ENCODE results near the gene AGPAT3.
"Not testable (repeated sequence)": the region's sequence is repeated elsewhere in the genome, so short reads cannot be mapped to it uniquely, and the experiment has no call there.

AGPAT3 gene

DNA sequence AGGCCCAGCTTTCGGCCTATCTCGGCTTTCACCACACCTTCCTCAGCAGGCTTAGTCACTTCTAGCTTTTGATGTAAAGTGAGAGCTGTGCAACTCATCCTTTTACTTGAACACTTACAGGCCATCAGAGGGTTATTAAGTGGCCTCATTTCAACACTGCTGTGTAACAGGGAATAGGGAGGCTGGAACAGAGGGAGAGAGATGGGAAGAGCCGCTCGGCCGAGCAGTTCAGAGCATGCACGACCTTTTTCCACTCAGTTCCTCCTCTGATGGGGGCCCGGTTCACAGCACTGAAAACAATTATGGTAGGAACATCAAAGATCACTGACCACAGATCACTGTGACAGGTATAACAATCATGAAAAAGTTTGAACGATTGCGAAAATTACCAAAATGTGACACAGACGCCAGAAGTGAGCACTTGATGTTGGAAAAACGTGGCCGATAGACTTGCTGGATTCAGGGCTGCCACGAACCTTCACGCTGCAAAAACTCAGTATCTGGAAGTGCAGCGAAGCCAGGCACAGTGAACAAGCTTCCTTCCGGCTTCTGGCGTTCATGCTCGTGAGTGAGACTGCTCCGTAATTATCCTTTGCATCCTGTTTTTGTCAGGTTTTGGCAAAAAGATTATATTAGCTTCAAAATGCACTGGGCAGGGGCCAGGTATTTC is 28.6 kb downstream of the AGPAT3 start:
- Histone ChIP-seq H3K9me3 (ENCODE audit: control insufficient read depth in 1 of 2, low read length in 2 of 2) (no peaks in the 10 kb centered on the region), H3K27ac (ENCODE audit: low read depth, low read length) (no peak overlapping the region), H3K27me3 (ENCODE audit: control insufficient read depth in 1 of 2, insufficient read depth in 2 of 2, low read length in 2 of 2) (no peaks in the 10 kb centered on the region), H3K4me3 (ENCODE audit: low read depth in 1 of 2, low read length in 2 of 2) (no peak overlapping the region), H3K9ac (ENCODE audit: low read depth in 1 of 2, low read length in 2 of 2) (peak overlapping the region in 1 of 2 donors; percentile 5), H3K36me3 (ENCODE audit: control insufficient read depth in 1 of 2, insufficient read depth in 2 of 2, low read length in 2 of 2) (peaks cover 3% of the 10 kb centered on the region in 2 donors), H3K4me1 (ENCODE audit: control insufficient read depth in 1 of 2, insufficient read depth in 2 of 2, low read length in 2 of 2) (peaks cover 16 to 23% of the 10 kb centered on the region in 2 donors)

DNA sequence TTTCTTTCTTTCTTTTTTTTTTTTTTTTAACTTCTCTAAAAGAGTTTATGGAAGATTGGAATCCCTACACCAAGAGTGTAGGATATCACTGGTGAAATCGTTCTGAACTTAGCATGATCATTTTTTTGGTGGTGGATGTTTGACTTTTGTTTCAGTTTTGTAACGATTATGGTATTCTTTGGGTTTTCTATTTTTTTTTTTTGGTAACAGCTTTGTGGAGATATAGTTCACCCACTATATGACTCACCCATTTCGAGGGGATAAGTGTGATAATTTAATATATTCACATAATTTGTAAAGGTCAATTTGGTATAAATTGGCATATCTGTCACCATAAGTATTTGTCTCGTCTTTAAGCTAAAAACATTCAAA is 29.2 kb downstream of the AGPAT3 start:
- Histone ChIP-seq H3K36me3 (ENCODE audit: control insufficient read depth in 1 of 2, insufficient read depth in 2 of 2, low read length in 2 of 2) (peaks cover 3 to 6% of the 10 kb centered on the region in 2 donors), H3K9me3 (ENCODE audit: control insufficient read depth in 1 of 2, low read length in 2 of 2) (no peaks in the 10 kb centered on the region), H3K27me3 (ENCODE audit: control insufficient read depth in 1 of 2, insufficient read depth in 2 of 2, low read length in 2 of 2) (no peaks in the 10 kb centered on the region), H3K4me3 (ENCODE audit: low read depth in 1 of 2, low read length in 2 of 2) (no peak overlapping the region), H3K4me1 (ENCODE audit: control insufficient read depth in 1 of 2, insufficient read depth in 2 of 2, low read length in 2 of 2) (peaks cover 16 to 23% of the 10 kb centered on the region in 2 donors), H3K27ac (ENCODE audit: low read depth, low read length) (no peak overlapping the region), H3K9ac (ENCODE audit: low read depth in 1 of 2, low read length in 2 of 2) (no peak overlapping the region)

DNA sequence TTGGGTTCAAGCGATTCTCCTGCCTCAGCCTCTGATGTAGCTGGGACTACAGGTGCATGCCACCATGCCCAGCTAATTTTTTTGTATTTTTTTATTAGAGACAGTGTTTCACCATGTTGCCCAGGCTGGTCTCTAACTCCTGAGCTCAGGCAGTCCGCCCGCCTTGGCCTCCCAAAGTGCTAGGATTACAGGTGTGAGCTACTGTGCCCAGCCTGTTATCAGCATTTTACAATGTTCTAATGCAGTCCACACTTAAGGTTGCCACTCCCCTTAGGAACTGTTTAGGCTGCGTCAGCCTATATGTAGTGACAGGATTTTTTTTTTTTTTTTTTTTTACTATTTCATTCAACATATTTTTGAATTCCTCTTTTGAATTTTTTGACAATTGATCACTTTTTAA is 30.2 kb downstream of the AGPAT3 start:
- no peak overlapping the region for H3K4me3 ChIP-seq (ENCODE audit: low read depth in 1 of 2, low read length in 2 of 2)
- H3K27ac ChIP-seq (ENCODE audit: low read depth, low read length) = no peak overlapping the region
- no peak overlapping the region for H3K9ac ChIP-seq (ENCODE audit: low read depth in 1 of 2, low read length in 2 of 2)
- H3K4me1 ChIP-seq (ENCODE audit: control insufficient read depth in 1 of 2, insufficient read depth in 2 of 2, low read length in 2 of 2) = peaks cover 16 to 23% of the 10 kb centered on the region in 2 donors
- no peaks in the 10 kb centered on the region for H3K27me3 ChIP-seq (ENCODE audit: control insufficient read depth in 1 of 2, insufficient read depth in 2 of 2, low read length in 2 of 2)
- peaks cover 5 to 10% of the 10 kb centered on the region in 2 donors for H3K36me3 ChIP-seq (ENCODE audit: control insufficient read depth in 1 of 2, insufficient read depth in 2 of 2, low read length in 2 of 2)
- H3K9me3 ChIP-seq (ENCODE audit: control insufficient read depth in 1 of 2, low read length in 2 of 2) = no peaks in the 10 kb centered on the region

DNA sequence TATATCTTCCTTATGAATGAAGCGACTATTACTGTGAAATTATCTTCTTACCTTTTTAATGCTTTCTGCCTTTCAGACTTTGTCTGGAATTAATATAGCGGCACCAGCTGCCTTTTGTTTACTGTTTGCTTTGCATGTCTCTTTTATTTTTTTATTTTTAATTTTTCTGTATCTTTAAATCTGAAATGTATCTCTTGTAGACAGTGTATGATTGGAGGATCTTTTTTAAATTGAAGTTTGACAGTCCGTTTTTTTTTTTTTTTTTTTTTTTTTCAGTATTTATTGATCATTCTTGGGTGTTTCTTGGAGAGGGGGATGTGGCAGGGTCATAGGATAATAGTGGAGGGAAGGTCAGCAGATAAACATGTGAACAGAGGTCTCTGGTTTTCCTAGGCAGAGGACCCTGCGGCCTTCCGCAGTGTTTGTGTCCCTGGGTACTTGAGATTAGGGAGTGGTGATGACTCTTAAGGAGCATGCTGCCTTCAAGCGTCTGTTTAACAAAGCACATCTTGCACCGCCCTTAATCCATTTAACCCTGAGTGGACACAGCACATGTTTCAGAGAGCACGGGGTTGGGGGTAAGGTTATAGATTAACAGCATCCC is 31.8 kb downstream of the AGPAT3 start:
- H3K27ac ChIP-seq (ENCODE audit: low read depth, low read length); H3K9me3 ChIP-seq (ENCODE audit: control insufficient read depth in 1 of 2, low read length in 2 of 2); H3K9ac ChIP-seq (ENCODE audit: low read depth in 1 of 2, low read length in 2 of 2); H3K4me3 ChIP-seq (ENCODE audit: low read depth in 1 of 2, low read length in 2 of 2); H3K27me3 ChIP-seq (ENCODE audit: control insufficient read depth in 1 of 2, insufficient read depth in 2 of 2, low read length in 2 of 2): not testable (repeated sequence)
- Histone ChIP-seq H3K4me1 (ENCODE audit: control insufficient read depth in 1 of 2, insufficient read depth in 2 of 2, low read length in 2 of 2) (peaks cover 16 to 23% of the 10 kb centered on the region in 2 donors), H3K36me3 (ENCODE audit: control insufficient read depth in 1 of 2, insufficient read depth in 2 of 2, low read length in 2 of 2) (peaks cover 6 to 15% of the 10 kb centered on the region in 2 donors)

DNA sequence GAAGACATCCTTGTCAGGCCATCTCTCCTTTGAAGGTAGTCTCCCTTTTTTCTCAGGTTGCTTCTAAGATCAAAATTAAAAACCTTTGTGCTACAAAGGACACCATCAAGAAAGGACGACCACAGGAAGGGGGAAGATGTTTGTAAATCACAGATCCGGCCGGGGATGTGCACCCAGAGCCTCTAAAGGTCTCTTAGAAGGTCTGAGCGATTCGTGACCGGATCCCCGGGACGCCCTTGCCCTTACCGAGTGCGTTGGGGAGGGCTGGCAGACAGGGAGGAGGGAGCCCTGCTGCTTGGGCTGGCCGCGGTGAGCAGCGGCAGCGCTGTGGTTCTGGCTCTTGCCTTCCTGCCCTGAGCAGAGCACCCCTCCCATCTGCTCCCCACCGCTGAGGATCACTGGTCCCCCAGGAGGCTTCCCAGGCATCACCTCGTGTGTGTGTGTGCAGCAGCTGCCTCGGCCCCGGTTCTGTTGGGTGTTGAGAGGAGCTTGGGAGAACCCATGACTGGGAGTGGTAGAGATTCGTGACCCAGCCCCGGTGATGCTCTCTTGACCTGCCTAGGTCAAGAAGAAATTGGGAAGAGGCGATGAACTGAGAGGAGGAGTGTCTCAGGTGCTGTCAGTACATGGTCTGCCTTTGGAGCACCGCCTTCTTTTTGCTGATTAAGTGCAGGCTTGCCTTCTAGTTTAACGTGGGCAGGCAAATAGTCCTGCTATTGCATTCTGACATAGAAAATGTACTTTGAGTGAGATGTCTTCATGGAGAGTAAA is 34.5 kb downstream of the AGPAT3 start:
- Histone ChIP-seq H3K4me1 (ENCODE audit: control insufficient read depth in 1 of 2, insufficient read depth in 2 of 2, low read length in 2 of 2) (peaks cover 4 to 5% of the 10 kb centered on the region in 2 donors), H3K9ac (ENCODE audit: low read depth in 1 of 2, low read length in 2 of 2) (no peak overlapping the region), H3K9me3 (ENCODE audit: control insufficient read depth in 1 of 2, low read length in 2 of 2) (no peaks in the 10 kb centered on the region), H3K4me3 (ENCODE audit: low read depth in 1 of 2, low read length in 2 of 2) (no peak overlapping the region), H3K27me3 (ENCODE audit: control insufficient read depth in 1 of 2, insufficient read depth in 2 of 2, low read length in 2 of 2) (no peaks in the 10 kb centered on the region), H3K27ac (ENCODE audit: low read depth, low read length) (no peak overlapping the region), H3K36me3 (ENCODE audit: control insufficient read depth in 1 of 2, insufficient read depth in 2 of 2, low read length in 2 of 2) (peaks cover 3 to 17% of the 10 kb centered on the region in 2 donors)

DNA sequence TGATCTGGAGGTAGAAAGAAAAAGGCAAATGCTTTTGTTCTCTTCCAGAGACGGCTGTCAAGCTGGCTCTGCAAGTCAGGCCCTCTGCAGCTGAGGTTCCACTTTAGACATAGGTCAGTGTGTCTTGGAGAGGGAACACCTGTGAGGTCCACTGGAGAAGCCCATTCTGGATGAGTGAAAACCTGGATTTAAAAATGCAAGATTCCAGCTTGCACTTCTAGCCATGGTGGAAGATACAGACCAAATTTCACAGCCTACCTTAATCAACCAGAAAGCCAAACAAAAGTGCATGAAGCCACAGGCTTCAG is 35.0 kb downstream of the AGPAT3 start:
- Histone ChIP-seq H3K9ac (ENCODE audit: low read depth in 1 of 2, low read length in 2 of 2) (no peak overlapping the region), H3K4me1 (ENCODE audit: control insufficient read depth in 1 of 2, insufficient read depth in 2 of 2, low read length in 2 of 2) (peaks cover 0 to 5% of the 10 kb centered on the region in 2 donors), H3K4me3 (ENCODE audit: low read depth in 1 of 2, low read length in 2 of 2) (no peak overlapping the region), H3K9me3 (ENCODE audit: control insufficient read depth in 1 of 2, low read length in 2 of 2) (no peaks in the 10 kb centered on the region), H3K27me3 (ENCODE audit: control insufficient read depth in 1 of 2, insufficient read depth in 2 of 2, low read length in 2 of 2) (no peaks in the 10 kb centered on the region), H3K36me3 (ENCODE audit: control insufficient read depth in 1 of 2, insufficient read depth in 2 of 2, low read length in 2 of 2) (peaks cover 3 to 19% of the 10 kb centered on the region in 2 donors), H3K27ac (ENCODE audit: low read depth, low read length) (no peak overlapping the region)

DNA sequence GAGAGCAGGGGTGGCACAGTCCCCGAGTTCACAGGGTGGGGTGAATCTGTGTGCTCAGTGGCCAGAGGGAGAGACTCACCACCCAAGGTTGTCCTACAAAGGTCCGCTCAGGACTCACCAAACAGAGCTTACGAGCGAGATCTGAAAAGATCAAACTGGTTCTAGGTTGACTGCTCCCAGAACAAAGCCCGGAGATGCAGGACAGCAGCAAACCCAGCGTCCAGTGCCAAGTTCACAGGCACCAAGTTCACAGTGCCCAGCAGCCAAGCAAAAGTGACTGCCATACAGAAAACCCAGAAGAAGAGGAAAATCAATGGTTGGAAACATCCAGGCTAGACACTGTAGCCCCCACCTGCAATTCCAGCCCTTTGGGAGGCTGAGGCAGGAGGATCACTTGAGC is 35.7 kb downstream of the AGPAT3 start:
- Histone ChIP-seq H3K9ac (ENCODE audit: low read depth in 1 of 2, low read length in 2 of 2) (no peak overlapping the region), H3K4me1 (ENCODE audit: control insufficient read depth in 1 of 2, insufficient read depth in 2 of 2, low read length in 2 of 2) (peaks cover 0 to 5% of the 10 kb centered on the region in 2 donors), H3K9me3 (ENCODE audit: control insufficient read depth in 1 of 2, low read length in 2 of 2) (no peaks in the 10 kb centered on the region), H3K36me3 (ENCODE audit: control insufficient read depth in 1 of 2, insufficient read depth in 2 of 2, low read length in 2 of 2) (peaks cover 3 to 22% of the 10 kb centered on the region in 2 donors), H3K4me3 (ENCODE audit: low read depth in 1 of 2, low read length in 2 of 2) (no peak overlapping the region), H3K27me3 (ENCODE audit: control insufficient read depth in 1 of 2, insufficient read depth in 2 of 2, low read length in 2 of 2) (no peaks in the 10 kb centered on the region), H3K27ac (ENCODE audit: low read depth, low read length) (no peak overlapping the region)

DNA sequence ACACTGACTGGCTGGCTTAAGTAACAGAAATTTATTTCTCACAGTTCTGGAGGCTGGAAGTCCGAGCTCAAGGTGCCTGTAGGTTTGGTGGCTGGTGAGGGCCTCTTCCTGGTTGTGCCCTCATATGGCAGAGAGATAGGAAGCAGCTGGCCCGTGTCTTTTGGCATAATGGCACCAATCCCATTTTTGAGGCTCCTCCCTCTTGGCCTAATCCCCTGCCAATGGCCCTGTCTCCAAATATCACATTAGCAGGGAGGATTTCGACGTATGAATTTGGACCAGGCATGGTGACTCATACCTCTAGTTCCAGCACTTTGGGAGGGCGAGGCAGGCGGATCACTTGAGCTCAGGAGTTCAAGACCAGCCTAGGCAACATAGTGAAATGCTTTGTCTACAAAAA is 37.4 kb downstream of the AGPAT3 start:
- Histone ChIP-seq H3K27me3 (ENCODE audit: control insufficient read depth in 1 of 2, insufficient read depth in 2 of 2, low read length in 2 of 2) (no peaks in the 10 kb centered on the region), H3K36me3 (ENCODE audit: control insufficient read depth in 1 of 2, insufficient read depth in 2 of 2, low read length in 2 of 2) (peaks cover 6 to 31% of the 10 kb centered on the region in 2 donors), H3K9ac (ENCODE audit: low read depth in 1 of 2, low read length in 2 of 2) (no peak overlapping the region), H3K9me3 (ENCODE audit: control insufficient read depth in 1 of 2, low read length in 2 of 2) (no peaks in the 10 kb centered on the region), H3K4me3 (ENCODE audit: low read depth in 1 of 2, low read length in 2 of 2) (no peak overlapping the region), H3K27ac (ENCODE audit: low read depth, low read length) (no peak overlapping the region), H3K4me1 (ENCODE audit: control insufficient read depth in 1 of 2, insufficient read depth in 2 of 2, low read length in 2 of 2) (peaks cover 0 to 5% of the 10 kb centered on the region in 2 donors)

DNA sequence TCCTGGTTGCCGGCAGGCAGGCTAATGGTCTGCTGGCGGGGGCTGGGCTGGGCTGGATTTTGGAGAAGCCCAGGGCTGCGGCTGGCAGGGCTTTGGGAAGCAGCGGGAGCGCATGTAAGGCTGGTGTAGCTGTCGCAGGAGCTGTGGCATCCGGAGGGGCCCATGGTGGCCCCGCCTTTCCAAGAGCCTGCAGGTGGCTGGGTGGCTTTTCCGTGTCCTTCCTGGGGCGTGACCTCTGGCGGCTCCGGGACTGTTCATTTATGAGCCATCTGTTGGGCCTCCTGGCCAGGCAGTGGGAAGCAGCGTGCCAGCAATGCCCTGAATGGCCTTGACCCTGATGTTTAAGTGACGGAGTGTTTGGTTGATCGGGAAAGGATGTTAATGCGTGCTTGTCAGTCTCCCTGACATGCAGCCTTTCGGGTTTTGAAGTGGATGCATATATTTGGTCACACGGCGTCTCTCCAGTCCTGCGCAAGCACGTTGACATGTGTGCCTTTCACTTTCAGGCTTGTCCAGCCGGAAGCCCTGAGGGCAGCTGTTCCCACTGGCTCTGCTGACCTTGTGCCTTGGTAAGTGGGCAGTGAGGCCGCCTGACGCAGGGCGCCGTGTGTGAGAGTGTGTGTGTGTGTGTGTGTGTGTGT is 38.5 kb downstream of the AGPAT3 start:
- Histone ChIP-seq H3K4me3 (ENCODE audit: low read depth in 1 of 2, low read length in 2 of 2) (no peak overlapping the region), H3K4me1 (ENCODE audit: control insufficient read depth in 1 of 2, insufficient read depth in 2 of 2, low read length in 2 of 2) (peaks cover 0 to 5% of the 10 kb centered on the region in 2 donors), H3K27ac (ENCODE audit: low read depth, low read length) (no peak overlapping the region), H3K36me3 (ENCODE audit: control insufficient read depth in 1 of 2, insufficient read depth in 2 of 2, low read length in 2 of 2) (peaks cover 6 to 42% of the 10 kb centered on the region in 2 donors), H3K9ac (ENCODE audit: low read depth in 1 of 2, low read length in 2 of 2) (no peak overlapping the region), H3K27me3 (ENCODE audit: control insufficient read depth in 1 of 2, insufficient read depth in 2 of 2, low read length in 2 of 2) (no peaks in the 10 kb centered on the region), H3K9me3 (ENCODE audit: control insufficient read depth in 1 of 2, low read length in 2 of 2) (no peaks in the 10 kb centered on the region)

DNA sequence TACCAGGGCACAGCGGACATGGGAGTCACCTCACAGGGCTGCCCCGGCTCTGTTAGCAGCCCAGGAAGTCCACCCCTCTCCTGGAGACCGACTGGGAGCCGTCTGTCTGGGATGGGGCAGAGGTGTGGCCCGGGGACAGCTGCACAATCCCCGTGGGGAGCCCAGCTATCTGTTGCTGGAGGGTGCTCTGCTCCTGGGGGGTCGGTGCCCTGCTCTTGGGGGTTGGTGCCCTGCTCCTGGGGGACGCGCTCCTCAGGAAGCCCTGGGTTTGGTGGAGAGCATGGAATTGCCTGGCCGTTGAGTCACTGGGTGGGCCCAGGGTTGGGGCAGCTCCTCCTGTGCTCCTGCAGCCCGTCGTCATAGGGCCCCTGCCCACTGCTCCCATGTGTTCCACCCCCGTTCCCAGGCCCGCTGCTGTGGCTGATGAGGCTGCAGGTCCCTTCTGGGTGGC is 39.3 kb downstream of the AGPAT3 start:
- H3K36me3 ChIP-seq (ENCODE audit: control insufficient read depth in 1 of 2, insufficient read depth in 2 of 2, low read length in 2 of 2) = peaks cover 6 to 40% of the 10 kb centered on the region in 2 donors
- no peak overlapping the region for H3K4me3 ChIP-seq (ENCODE audit: low read depth in 1 of 2, low read length in 2 of 2)
- no peak overlapping the region for H3K27ac ChIP-seq (ENCODE audit: low read depth, low read length)
- H3K4me1 ChIP-seq (ENCODE audit: control insufficient read depth in 1 of 2, insufficient read depth in 2 of 2, low read length in 2 of 2) = peaks cover 0 to 5% of the 10 kb centered on the region in 2 donors
- no peaks in the 10 kb centered on the region for H3K9me3 ChIP-seq (ENCODE audit: control insufficient read depth in 1 of 2, low read length in 2 of 2)
- H3K9ac ChIP-seq (ENCODE audit: low read depth in 1 of 2, low read length in 2 of 2) = no peak overlapping the region
- H3K27me3 ChIP-seq (ENCODE audit: control insufficient read depth in 1 of 2, insufficient read depth in 2 of 2, low read length in 2 of 2) = no peaks in the 10 kb centered on the region
